Ramos (cell line): Measurements from ENCODE around the gene C1orf210.

Experiments used
- in situ Hi-C: fragments of 300-500 bp; cut with MboI; formaldehyde crosslinking; loops from one replicate; pipeline ENCODE4 v1.14.3; 2022; ENCODE audit warnings: low sequenced_read_pairs; ENCODE audit not compliant: unreplicated experiment

Gene C1orf210

DNA sequence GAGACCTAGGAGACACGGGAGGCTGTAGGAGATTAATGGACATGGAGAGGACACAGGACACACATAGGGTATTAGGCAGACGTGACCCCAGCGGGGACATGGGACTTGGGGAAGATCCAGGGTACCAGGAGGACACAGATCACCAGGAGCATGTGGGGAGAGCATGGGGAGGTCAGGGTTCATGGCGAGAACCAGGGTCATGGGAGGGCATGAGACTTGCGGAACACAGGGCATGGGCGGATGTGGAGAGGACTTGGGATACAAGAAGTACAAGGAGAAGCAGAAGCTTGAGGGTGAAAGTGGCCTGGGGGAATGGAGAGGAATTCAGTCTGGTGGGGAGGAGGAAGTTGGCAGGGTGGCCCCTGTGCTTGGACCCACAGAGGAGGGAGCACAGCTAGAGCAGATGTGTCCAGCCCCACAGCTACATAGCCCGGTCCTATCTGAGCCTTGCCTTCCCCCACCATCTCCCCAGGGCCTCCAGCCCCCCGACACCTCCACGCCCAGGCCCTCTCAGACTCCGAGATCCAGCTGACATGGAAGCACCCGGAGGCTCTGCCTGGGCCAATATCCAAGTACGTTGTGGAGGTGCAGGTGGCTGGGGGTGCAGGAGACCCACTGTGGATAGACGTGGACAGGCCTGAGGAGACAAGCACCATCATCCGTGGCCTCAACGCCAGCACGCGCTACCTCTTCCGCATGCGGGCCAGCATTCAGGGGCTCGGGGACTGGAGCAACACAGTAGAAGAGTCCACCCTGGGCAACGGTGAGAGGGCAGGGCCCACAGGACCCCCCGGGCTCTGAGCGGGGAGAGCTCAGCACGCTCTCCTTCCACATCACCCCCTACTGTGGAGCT lies 27.5 kb upstream of the C1orf210 start:
- in situ Hi-C loops: no loop called here

DNA sequence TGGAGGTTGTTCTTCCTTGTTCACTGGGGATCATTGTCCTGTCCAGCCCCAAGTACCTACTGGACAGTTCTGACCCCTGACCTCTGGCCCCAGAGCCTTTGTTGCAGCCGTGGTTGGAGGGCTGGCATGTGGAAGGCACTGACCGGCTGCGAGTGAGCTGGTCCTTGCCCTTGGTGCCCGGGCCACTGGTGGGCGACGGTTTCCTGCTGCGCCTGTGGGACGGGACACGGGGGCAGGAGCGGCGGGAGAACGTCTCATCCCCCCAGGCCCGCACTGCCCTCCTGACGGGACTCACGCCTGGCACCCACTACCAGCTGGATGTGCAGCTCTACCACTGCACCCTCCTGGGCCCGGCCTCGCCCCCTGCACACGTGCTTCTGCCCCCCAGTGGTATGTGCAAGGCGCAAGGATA lies 26.8 kb upstream of the C1orf210 start:
- in situ Hi-C loops: no loop called here

DNA sequence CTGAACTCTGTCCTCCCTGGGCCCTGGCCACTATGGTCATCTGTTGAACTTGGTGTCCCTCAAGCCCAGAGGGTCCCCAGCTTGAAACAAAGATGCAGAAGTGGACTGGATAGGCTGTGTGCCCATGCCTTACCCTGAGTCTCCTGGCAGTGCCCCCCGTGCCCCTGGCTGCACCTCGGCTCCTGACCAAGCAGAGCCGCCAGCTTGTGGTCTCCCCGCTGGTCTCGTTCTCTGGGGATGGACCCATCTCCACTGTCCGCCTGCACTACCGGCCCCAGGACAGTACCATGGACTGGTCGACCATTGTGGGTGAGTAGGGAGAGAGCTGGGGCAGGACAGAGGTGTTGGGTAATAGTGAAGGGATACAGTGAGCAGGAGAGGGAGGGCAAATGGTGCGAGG lies 26.1 kb upstream of the C1orf210 start:
- in situ Hi-C loops: no loop called here

DNA sequence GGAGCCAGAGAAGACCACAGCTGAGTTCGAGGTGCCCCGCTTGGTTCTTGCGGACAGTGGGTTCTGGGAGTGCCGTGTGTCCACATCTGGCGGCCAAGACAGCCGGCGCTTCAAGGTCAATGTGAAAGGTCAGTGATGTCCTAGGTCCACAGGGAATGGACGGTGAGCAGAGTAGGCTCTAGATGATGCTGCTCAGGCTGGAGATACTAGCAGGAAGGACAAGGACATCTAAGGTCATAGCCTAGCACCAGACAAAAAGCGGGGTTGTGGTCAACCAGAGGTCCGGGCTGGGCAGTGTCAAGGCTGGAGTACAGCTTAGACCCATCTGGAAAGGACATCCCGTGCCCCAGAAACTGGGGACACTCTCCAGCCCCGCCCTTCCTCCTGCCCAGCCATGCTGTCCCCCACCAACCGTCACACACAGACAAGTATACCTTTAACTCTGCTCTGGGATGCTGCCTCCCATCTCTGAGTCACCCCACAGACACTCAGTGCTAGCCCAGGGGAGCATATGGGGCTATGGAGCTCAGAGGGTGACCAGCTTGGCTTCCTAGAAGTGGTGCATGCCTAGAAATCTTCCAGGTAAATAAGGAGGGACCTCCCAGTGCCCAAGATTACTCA lies 24.1 kb upstream of the C1orf210 start:
- in situ Hi-C loops: no loop called here

DNA sequence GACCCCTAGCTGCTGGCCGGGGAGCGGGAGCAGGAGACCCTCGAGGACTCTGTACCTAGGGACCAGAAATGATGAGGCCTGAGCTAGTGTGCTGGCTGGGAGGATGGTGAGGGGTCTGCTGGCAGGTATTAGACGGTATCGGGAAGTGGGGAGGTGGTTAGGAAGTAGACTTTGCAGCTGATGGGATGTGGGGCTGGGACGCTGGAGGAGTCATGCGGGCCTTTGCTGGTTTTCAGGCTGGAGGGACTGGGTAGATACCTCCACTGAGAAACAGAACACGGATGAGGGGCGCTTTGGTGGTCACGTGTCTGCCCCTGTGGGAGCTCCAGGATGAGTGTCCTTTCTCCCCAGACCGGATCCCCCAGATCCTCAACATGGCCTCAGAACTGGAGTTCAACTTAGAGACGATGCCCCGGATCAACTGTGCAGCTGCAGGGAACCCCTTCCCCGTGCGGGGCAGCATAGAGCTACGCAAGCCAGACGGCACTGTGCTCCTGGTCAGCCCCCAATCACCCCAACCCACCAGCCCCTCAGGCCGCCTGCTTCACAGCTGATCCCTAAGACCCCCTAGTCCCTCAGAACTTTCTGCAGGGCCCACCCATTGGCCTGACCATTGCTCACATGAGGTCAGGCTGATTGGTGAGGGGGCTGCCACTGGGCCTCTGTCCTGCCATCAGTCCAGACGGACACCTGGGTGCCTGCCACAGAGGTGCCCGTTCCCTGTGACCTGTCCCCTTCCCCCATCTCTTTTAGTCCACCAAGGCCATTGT lies 23.4 kb upstream of the C1orf210 start:
- in situ Hi-C loops: no loop called here

DNA sequence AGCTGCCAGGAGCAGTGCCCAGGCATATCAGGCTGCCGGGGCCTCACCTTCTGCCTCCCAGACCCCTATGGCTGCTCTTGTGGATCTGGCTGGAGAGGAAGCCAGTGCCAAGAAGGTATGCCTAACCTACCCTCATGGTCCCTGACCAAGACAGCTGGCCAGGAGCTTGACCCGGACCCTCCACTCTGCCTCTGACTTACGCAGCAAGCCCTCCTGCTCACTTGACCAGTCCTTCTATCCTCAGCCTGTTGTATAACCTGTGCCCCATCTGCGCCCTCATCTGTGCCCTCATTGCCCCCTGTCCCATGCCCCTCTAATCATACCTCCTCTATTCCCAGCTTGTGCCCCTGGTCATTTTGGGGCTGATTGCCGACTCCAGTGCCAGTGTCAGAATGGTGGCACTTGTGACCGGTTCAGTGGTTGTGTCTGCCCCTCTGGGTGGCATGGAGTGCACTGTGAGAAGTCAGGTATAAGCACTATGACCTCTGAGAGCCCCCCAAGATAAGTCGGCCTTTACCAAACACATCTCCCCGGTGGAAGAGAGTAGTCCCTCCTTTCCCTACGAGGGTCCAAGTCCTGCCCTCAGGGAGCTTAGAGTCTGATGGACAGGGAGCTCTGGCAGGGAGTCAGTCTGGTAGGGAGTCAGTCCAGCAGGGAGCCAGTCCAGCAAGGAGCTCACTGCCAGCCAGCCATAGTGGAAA lies 22.2 kb upstream of the C1orf210 start:
- in situ Hi-C loops: no loop called here

DNA sequence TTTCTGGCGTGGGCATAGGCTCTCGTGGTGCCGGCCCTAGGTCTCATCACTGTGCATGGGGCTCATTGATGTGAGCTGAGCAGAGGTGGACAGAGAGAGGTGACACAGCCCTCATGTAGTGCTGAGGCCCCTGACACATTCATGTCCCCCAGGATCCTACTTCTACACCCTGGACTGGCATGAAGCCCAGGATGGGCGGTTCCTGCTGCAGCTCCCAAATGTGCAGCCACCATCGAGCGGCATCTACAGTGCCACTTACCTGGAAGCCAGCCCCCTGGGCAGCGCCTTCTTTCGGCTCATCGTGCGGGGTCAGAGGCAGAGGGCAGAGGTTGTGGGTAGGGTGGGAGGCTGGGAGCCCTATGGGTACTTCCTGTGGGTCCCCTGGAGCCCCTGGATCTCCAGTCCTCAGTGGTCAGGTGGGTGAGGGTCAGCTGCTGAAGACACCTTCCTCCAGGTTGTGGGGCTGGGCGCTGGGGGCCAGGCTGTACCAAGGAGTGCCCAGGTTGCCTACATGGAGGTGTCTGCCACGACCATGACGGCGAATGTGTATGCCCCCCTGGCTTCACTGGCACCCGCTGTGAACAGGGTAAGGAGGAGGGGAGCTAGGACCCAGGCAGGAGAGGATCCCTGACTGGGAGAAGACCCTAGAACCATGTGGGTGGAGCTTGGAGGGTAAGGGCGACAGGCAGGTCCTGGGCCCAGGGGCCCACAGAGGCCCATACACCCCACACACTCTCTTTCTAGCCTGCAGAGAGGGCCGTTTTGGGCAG lies 21.5 kb upstream of the C1orf210 start:
- in situ Hi-C loops: no loop called here

DNA sequence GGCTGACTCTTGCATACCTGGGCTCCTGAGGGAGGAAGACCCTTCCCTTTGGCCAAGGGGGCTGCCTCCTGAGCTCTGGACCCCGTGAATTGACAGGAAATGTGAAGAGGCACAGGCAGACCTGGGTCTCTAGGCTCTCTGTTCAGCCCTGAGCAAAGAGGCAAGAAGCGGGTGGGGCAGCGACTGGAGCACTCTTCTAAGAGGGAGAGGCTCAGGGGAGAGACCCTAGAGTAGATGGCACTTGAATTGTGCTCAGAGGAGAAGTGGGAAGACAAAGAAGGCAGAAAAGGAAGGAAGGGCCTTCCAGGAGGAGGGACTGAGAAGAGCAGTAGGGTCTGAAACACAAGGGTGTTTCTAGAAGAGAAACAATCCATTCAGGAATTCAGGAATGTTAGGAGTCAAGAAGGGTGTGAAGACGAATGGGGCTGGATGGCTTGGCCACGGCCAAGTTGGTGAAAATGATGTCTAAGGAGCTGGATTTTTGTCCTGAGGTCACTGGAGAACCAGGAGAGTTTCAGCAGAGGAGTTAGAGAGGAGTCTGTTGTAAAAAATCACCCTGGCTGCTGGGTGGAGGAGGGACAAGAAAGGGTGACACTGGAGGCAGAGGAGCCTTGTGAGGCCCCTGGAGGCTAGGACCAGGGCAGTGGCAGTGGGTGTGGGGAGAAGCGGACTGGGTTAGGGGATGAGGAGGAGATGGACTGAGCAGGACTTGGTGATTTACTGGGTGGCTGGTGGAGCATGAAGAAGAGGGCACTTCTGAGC lies 20.7 kb upstream of the C1orf210 start:
- in situ Hi-C loops: no loop called here

DNA sequence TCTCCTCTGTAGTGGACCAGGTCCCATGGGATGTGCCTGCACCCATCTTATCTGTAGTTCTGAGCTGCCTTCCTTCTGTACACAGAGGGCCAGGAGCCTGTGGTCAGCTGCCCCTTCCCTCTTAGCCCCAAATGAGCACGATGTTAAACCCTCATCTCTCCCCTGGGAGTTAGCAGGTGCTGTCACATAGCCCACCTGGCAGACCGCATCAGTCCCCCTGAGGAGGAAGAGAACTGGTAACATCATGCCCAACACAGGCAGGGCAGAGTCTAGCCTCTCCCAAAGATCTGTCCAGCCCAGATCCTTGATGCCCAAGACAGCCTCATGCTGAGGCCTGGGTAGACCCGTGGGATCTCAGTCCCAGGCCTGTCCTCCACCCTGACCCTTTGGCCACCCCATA lies 20.1 kb upstream of the C1orf210 start:
- in situ Hi-C loops: no loop called here

DNA sequence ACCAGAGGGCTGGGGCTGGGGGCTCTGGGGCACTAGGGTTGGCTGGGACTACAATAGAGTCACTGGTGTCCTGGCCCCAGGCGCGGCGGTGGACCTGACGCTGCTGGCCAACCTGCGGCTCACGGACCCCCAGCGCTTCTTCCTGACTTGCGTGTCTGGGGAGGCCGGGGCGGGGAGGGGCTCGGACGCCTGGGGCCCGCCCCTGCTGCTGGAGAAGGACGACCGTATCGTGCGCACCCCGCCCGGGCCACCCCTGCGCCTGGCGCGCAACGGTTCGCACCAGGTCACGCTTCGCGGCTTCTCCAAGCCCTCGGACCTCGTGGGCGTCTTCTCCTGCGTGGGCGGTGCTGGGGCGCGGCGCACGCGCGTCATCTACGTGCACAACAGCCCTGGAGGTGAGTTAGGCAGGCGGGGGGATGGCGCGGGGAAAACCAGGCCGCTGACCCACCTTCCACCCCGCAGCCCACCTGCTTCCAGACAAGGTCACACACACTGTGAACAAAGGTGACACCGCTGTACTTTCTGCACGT lies 19.5 kb upstream of the C1orf210 start:
- in situ Hi-C loops: no loop called here

DNA sequence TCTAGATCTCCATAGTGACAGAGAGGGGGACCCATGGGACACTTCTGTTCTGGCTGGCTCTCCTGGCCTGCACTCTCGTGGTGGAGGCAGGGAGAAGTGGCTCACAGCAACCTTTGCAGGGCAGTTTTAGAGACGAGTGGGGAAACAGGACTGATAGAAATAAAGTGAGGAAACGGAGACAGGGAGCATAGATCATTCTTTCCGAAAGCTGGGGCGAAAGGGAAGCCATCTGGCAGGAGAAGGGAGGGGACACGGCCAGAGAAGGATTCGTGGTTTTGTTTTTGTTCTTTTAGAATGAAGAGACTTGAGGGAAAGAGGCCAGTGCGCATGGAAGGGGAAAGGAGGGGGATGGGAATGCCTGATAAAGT lies 18.9 kb upstream of the C1orf210 start:
- in situ Hi-C loops: no loop called here

DNA sequence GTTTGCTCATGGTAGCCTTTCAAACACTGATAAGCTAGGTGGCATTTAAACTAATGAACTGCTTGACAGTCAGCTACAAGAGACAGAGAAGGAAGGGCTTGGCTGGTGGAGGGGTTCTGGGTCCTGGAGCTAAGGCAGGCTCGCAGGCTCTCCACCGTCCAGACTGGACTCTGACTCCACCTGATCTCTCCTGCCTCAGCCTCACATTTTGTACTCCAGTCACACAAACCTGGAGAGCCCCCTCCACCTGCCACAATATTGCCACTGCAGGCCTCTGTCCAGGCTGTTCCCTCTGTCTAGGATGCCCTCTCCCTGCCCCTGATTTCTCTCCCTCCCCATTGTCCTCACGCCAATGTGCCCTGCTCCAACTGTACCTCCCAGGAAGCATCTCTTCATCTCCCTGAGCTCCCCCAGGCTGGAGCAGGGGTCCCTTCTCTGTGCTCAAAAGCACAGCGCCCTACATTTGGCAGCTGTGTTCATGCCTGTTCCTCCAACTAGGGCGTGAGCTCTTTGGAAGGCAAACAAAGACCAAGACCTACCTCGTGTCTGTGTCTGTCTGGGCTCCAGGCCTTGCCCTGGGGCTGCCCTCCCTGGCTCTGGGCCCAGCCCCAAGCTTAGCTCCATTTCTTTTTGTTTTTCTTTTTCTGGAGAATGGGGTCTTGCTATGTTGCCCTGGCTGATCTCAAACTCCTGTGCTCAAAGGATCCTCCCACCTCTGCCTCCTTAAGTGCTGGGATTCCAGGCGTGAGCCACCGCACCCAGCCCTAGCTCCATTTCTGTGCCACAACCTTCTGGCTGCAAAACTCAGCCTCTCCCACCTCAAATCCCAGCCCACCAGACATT lies 18.3 kb upstream of the C1orf210 start:
- in situ Hi-C loops: no loop called here

DNA sequence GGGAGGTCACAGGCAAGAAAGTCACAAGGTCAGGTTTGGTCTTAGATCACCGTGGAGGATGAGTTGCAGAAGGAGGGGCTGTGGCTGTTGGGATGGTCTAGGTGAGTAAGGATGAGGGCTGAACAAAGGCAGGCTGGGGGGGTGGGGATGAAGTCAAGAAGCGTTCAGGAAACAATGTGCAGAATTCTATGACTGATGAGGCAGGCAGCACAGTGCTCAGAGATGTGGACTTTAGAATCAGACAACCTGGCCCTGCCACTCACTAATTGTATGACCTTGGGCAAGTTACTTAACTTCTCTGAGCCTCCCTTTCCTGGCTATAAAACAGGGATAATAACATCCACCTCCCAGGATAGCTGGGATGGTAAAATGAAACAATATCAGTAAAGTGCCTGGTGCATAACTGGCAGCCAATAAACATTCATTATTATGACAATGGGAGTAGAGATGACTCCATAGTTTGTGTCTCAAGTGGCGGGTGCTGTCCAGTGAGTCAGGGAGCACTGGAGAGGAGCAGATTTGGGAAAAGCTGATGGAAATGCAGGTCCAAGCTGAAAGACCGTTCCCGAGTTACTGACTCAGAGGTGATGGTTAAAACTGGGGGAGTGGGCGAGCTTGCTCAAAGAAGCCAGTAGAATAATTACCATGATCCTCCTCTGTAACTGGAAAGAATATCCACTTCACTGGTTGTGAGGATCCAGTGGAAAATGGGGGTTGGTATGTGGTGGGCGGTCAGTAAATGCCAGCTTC lies 17.5 kb upstream of the C1orf210 start:
- in situ Hi-C loops: no loop called here

DNA sequence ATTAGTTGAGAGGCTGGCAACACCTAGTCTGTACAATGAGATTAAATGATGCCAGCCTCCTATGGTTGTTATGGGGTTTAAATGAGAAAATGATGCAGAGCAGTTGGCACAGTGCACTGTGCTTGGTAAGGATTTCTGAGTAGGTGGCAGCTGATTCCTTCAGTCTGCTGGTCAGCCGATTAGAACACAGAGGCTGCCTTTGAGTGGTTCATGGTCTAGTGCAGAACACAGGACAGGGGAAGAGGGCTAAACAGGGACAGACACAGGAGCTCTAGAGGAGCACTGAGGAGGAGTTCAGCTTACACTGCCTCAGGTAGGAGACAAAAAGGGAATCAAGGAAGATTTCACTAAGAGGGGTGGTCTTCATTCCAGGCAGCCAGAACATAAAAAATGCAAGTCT lies 16.8 kb upstream of the C1orf210 start:
- in situ Hi-C loops: no loop called here

DNA sequence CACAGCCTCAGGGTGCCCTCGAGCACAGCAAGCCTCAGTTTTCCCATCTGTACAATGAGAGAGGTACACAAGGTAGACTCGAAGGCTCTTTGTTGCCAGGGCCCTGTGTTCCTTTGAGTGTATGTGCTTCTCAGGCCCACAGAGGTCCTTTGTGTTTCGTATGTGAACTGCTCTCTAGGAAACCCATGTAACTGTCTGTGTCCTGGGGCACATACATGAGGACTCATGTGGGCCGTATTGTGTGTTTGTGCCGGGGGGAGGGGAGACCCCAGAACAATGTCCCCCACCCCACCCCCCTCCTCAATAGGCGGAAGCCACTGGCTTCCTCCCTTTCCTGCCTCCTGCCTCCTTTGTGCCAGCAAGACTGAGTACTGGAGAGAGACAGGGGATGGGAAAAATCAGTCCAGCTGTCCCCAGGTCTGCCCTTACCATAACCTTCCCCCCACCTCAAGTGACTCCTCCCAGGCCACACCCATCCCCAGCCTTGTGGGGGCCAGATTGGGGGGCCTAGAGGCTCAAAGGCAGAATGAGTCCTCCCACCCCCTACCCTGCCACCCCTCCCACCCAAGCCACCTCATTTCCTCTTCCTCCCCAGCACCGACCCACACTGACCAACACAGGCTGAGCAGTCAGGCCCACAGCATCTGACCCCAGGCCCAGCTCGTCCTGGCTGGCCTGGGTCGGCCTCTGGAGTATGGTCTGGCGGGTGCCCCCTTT lies 15.2 kb upstream of the C1orf210 start, which contains the start of gene TIE1:
Gene TIE1, plus strand, starts transcription at position 605 of the 717 bp plus-strand sequence. Its CDS starts 90 bp downstream, at position 695.
- in situ Hi-C loops: no loop called here

DNA sequence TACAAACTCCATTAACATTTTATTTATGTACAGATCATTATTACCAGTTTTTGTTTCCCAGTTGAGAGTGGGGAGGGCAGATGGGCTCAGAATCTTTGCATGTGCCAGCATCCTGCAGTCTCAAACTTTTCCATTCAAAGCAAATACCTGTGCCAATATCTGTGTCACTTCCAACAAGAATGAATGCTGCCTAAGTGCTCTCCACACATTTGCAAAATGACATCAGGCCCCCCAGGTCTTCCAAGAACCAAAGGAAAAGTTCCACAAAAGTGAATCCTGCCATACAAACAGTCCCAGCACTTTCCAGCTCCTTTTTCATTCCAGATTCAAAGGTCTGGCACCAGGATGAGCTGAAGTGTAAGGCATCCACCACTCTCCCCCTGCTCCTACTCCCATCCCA lies 13.7 kb upstream of the C1orf210 start:
- in situ Hi-C loops: no loop called here

DNA sequence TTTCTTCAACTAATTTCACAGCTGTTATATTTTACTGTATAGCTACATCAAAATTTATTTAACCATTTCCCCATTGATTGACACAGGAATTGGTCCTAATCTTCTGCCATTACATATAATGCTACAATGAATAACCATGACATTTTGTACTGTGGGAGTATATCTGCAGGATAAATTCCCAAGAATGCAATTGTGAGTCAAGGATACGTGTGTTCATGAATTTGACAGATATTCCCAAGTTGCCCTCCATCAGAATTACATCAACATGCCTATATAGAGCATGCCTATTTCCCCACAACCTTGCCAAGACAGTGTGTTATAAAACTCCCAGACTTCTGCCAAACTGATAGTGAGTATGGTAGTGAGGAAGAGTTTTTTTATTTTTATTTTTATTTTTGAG lies 12.7 kb upstream of the C1orf210 start:
- in situ Hi-C loops: no loop called here
